Stimulated activated CD4-positive, alpha-beta T cell treated with anti-CD3 and anti-CD28 coated beads, Interleukin-12 subunit alpha, Interleukin-12 subunit beta, amount 100 ng/mL, for 24 hours (primary cell): ENCODE data around the gene DCDC2C.

Source experiments
- DNase-seq, 2 experiments: peaks; one replicate each; pipeline ENCODE4 v3.0.0-alpha.2; 2020; ENCODE audit warnings: low read depth in 2 of 2

Gene DCDC2C

GRCh38 chr2:3827673-3828575 is 124.5 kb downstream of the DCDC2C start:
- DNase-seq = peak in 1 of 2 experiments; percentile 8

GRCh38 chr2:3830796-3831195 is 127.4 kb downstream of the DCDC2C start:
- no peak for DNase-seq

- no peak for DNase-seq
These were observed 133.7 kb downstream of the DCDC2C start for GRCh38 chr2:3837086-3837485.

- no peak for DNase-seq
These were observed 135.0 kb downstream of the DCDC2C start for GRCh38 chr2:3838348-3838747.

- DNase-seq = no peak
These were observed 136.1 kb downstream of the DCDC2C start for GRCh38 chr2:3839476-3839875.

GRCh38 chr2:3840611-3841155 is 137.3 kb downstream of the DCDC2C start:
- no peak for DNase-seq

GRCh38 chr2:3847397-3848052 is 144.2 kb downstream of the DCDC2C start:
- DNase-seq = no peak

- DNase-seq = no peak
These were observed 145.4 kb downstream of the DCDC2C start for GRCh38 chr2:3848776-3849175.

- no peak for DNase-seq
These were observed 145.8 kb downstream of the DCDC2C start for GRCh38 chr2:3849213-3849612.

- DNase-seq = no peak
These were observed 154.2 kb downstream of the DCDC2C start for GRCh38 chr2:3857576-3857975.

GRCh38 chr2:3864943-3865865 is 161.8 kb downstream of the DCDC2C start:
- no peak for DNase-seq

- no peak for DNase-seq
These were observed 164.1 kb downstream of the DCDC2C start for GRCh38 chr2:3867469-3867868.

- DNase-seq = no peak
These were observed 164.8 kb downstream of the DCDC2C start for GRCh38 chr2:3868012-3868805.

GRCh38 chr2:3870222-3870621 is 166.8 kb downstream of the DCDC2C start:
- no peak for DNase-seq

GRCh38 chr2:3871002-3871401 is 167.6 kb downstream of the DCDC2C start:
- DNase-seq = no peak

- no peak for DNase-seq
These were observed 169.1 kb downstream of the DCDC2C start for GRCh38 chr2:3872451-3872850.

- no peak for DNase-seq
These were observed 170.5 kb downstream of the DCDC2C start for GRCh38 chr2:3873899-3874298.

- DNase-seq = no peak
These were observed 172.8 kb downstream of the DCDC2C start for GRCh38 chr2:3876221-3876620.

GRCh38 chr2:3876685-3877084 is 173.3 kb downstream of the DCDC2C start:
- no peak for DNase-seq

GRCh38 chr2:3885629-3886628 is 182.6 kb downstream of the DCDC2C start:
- DNase-seq = no peak
